ENCODE results near the gene ZFYVE21.

The ZFYVE21 gene

DNA sequence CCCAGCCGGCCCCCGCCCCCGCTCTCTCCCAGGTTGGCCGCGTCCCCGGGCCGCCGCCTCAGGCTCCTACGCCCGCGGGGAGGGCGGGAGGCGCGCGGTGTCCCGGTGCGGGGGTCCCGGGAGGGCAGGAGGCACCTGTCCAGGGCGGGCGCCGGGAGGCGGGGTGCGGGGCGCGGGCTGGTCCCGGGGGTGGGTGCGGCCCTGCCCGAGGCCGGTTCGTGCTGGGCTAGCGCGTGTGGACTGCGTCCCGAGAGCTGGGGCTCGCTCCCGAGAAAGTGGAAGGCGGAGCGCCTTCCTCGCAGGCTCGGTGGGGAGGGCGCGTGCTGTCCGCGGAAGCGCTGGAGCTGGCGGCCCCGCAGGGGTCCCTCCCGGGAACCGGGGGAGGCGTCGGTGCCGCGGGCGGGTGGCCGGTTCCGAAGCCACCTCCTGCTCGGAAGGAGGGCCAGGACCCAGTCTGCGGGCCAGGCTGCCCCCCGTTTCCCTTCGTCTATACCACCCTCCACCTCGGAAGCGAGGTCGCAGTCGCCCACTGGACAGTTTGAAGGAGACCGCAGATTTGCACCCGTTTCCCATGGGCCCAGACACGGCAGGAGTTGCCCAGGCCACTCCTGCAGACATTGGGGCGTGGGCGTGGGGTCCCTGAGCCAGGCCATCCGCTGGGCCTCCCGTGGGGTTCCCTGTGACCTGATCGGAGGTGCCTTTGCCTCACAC, 636 bp downstream of the ZFYVE21 start:
- DNase-seq (ENCODE audit: insufficient read length, low spot score) (peak; percentile 48), FAIRE-seq (no peak)

DNA sequence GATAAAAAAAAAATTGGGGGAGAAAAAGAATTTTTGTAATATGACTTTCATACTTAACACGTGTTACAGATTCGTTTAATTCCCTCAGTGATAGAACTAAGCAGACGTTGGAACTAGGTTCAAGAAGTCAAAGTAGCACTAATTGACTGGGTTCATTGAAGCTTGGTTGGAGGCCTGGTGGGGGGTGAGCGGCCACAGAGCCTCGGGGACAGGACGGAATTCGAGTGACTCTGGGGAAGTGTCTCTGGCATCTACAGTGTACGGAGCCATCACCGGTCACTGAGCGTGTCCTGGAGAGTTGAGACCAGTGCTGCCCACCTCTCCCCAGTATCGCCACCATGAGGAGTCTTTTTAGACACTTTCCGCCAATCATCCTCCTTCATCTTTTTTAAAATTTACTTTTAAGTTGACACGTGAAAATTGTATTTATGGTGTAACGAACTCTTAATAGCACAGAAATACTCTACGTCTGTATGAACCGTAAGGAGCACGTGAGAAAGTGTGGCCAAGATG, 1.3 kb downstream of the ZFYVE21 start:
- DNase-seq (ENCODE audit: insufficient read length, low spot score) (no peak), FAIRE-seq (no peak)
- no peak for TF ChIP-seq POLR2A (IDR thresholded peaks at IDR 0.05; ENCODE audit: low read depth, low read length)

More for the DNA sequence above, 636 bp downstream of the ZFYVE21 start:
- TF ChIP-seq POLR2A (IDR thresholded peaks at IDR 0.05; ENCODE audit: low read depth, low read length): no peak

DNA sequence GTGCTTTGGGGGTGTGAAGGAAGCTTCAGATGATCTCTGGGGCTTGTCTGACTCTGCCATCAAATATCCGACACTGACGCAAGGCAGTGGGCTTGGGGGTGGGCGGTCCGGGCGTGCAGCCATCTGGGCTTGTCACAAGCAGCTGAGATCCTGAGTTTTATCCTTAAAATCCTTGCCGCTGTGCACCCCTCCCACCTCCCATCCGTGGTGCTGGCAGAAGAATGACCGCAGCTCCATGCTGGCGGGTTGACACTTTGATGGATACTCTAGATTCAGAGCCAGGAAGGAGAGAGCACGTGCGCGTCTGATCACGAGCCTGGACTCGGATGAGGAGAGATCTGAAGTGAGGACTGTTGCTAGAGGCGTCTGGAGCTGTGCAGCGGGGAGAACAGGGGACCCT, 3.0 kb downstream of the ZFYVE21 start:
- TF ChIP-seq POLR2A (IDR thresholded peaks at IDR 0.05; ENCODE audit: low read depth, low read length): no peak
- FAIRE-seq: no peak

DNA sequence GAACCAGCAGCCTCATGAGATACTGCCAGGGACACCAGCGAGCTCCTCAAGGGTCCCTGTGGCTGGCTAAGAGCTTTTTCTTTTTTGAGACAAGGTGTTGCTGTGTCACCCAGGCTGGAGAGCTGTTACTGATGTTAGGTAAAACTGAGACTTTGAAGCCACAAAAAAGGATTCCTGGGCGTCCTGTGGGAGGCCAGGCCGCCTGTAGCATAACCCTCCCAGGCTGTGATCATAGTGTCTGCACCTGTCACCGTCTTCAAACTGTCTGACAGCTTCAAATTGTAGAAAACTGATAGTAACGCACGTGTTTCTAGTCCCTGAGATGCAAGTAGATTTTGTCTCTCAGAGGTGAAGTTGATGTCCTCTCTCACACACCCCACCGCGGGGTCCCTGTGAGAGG, 4.1 kb downstream of the ZFYVE21 start:
- no peak for FAIRE-seq
- no peak for DNase-seq (ENCODE audit: insufficient read length, low spot score)

More for the DNA sequence above, 3.0 kb downstream of the ZFYVE21 start:
- DNase-seq (ENCODE audit: insufficient read length, low spot score): no peak

DNA sequence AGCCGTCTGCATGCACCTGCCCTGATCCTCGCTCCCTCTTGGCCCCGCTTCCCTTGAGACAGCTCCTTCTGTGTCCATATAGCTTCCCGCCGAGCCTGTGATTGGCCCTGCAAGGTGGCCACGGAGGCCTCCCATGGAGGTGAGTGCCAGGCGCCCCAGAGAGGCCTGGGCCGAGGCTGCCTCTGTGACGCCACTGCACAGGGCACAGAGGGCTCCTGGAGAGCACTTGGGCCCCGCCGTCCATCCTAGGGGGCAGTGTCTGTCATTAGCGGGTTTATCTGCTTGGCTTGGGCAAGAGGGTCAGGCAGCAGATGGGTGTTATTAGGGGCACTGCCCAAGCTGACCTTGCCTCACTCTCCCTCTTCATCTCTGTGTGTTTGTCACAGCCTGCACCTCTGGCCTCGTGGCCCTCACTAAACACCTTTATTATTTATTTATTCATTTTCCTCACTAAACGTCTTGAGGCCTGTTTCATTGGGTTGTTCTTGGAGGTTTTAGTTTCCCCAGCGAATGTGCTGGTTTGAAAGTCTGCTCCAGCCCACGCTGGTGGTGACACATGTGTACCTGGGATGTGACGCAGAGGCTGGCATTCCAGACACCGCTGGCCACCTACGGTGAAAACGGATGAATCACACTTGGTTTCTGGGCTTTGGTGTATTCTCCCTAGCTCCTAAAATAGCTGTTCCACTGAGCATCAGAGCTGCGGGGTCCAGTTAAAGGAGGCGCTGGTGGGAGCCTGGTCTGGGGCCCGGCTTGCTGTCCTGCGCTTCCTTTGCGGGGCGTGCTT, 5.9 kb downstream of the ZFYVE21 start:
- FAIRE-seq (peak; percentile 99), DNase-seq (ENCODE audit: insufficient read length, low spot score) (peak; percentile 97)
- no peak for TF ChIP-seq POLR2A (IDR thresholded peaks at IDR 0.05; ENCODE audit: low read depth, low read length)

More for the DNA sequence above, 4.1 kb downstream of the ZFYVE21 start:
- no peak for TF ChIP-seq POLR2A (IDR thresholded peaks at IDR 0.05; ENCODE audit: low read depth, low read length)

DNA sequence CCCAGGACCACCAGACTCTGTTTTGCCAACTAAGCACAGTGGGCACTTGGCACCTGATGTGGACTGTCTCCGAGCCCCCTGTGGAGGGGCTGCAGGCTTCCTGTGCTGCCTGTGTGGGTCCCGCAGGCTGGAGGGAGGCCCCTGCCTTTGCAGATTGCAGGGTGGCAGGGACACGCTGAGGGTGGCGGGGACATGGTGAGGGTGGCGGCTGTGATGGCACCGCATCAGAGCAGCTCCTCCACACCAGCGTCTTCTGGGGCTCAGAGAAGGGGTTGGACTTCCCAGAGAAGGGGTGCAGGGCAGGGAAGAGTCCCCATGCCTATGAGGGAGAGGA, 8.1 kb downstream of the ZFYVE21 start:
- FAIRE-seq (no peak), DNase-seq (ENCODE audit: insufficient read length, low spot score) (no peak)
- TF ChIP-seq POLR2A (IDR thresholded peaks at IDR 0.05; ENCODE audit: low read depth, low read length): no peak

DNA sequence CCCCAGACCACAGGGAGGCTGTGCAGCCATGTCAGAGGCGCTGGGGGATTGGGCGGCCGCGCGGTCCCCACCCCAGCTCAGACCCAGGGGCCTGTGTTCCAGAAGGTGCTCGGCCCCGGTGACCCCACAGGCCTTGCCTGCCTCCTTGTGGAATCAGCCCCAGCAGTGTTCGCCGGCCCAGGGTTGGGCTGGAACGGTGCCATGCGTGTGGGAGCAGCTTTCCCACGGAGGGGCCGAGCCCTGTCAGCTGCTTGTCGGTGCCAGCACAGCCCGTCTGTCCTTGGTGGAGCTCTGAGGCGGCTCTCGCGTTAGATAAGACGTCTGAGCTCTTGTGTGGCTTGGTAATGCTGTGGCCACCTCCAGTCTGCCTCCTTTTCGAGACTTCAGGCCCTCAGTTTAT, 8.5 kb downstream of the ZFYVE21 start:
- no peak for DNase-seq (ENCODE audit: insufficient read length, low spot score)
- TF ChIP-seq POLR2A (IDR thresholded peaks at IDR 0.05; ENCODE audit: low read depth, low read length): no peak
- FAIRE-seq: no peak

DNA sequence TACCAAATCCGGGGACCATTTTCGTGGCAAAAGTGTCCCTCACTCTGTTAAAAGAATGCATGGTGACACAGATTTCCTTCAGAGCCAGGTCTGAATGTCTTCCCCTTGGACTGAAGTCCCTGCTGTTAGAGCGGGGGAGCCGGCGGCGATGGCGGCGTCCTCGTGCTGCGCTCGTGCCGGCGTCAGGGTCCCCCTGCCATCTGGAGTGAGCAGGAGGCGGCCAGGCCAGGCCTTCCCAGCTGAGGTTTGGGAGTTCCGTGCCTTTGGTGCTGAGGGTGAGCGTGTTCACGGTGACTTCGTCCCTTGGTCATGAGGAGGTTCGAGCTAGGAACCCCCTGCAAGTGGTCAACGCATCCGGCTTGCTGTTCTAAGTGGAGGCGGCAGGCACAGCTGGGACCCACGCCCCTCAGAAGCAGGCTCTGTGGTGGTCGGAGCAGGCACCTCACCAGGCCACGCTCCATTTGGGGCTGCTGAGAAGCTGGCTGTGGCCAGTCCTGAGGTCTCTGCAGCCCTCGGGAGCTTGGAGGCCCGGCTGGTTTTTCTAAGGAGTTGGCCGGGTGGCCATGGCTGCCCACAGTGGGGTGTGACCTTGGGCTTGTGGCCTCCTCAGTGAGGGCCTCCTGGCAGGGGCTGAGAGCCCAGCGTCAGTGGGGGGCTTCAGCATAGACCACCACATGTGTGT, 9.5 kb downstream of the ZFYVE21 start:
- TF ChIP-seq POLR2A (IDR thresholded peaks at IDR 0.05; ENCODE audit: low read depth, low read length): no peak
- no peak for FAIRE-seq
- no peak for DNase-seq (ENCODE audit: insufficient read length, low spot score)

DNA sequence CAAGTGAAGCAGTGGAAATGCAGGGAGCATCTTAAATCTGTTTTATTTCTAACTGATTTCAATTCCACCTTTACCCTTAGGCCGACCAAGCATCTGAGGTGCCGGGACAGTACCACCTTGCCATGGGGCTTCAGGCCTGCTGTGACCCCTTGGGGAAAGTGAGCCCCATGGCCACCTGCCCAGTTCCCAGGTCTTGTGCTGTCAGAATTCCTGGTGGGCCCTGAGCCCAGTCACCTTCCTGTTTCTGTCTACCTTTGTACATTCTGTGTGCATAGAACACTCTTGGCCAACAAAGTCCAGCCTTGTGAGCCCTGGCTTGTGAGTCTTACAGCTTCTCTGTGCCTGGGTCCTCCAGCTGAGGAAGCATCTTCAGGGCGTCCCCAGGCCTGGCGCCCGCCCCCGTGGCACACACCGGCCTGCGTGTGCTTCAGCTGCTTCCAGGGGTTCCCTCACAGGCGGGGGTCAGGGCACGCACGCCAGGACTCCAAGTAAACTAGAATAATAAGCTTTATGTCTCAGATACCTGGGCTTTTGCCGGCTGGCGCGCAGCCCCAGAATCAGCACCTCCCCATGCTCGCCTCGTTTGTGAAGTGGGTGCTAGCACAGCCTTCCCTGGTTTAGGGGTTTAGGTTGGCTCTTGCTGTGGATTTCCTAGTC, 10.3 kb downstream of the ZFYVE21 start:
- FAIRE-seq: no peak

DNA sequence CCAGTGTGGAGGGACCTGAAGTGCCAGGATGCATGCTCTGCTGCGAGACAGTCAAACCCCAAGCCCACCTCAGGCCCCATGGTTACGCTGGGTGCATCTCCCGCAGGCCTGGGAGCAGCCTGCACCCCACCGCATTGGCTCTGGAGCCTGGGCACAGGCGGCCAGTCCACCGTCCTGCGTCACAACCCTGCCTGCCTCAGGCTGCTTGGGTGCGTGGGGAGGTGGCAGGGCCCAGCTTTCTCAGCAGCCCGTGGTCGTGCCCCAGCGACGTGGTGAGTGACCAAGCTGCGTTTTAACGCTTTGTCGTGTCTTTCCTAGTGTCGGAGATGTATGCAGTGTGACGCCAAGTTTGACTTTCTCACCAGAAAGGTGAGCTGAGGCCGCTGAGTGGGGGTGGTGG, 10.9 kb downstream of the ZFYVE21 start:
- TF ChIP-seq POLR2A (IDR thresholded peaks at IDR 0.05; ENCODE audit: low read depth, low read length): no peak
- FAIRE-seq (no peak), DNase-seq (ENCODE audit: insufficient read length, low spot score) (no peak)

More for the DNA sequence above, 10.3 kb downstream of the ZFYVE21 start:
- TF ChIP-seq POLR2A (IDR thresholded peaks at IDR 0.05; ENCODE audit: low read depth, low read length): no peak
- no peak for DNase-seq (ENCODE audit: insufficient read length, low spot score)

DNA sequence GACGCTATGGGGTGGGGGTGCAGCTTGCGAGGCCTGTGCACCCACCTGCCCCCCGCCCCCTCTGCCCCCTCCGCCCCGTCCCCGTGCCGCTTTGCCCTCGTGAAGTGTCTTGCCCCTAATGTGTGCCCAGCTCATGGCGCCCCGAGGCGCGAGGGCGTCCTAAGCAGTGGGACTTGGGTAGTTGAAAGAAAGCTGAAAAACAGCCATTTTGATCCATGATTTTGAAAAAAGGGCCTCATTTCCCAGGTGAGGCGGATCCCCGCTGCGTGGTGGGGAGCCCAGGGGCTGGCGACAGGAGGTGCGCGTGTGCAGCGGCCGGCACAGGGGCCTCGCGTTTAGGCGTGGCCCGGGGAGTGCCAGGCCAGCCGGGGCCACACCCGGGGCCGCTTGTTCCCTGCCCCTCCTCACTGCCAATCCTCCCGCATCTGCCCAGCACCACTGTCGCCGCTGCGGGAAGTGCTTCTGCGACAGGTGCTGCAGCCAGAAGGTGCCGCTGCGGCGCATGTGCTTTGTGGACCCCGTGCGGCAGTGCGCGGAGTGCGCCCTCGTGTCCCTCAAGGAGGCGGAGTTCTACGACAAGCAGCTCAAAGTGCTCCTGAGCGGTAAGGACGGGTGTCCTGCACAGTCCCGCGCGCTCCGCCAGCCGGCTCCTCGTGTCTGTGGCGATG, 11.8 kb downstream of the ZFYVE21 start:
- TF ChIP-seq POLR2A (IDR thresholded peaks at IDR 0.05; ENCODE audit: low read depth, low read length): no peak
- no peak for DNase-seq (ENCODE audit: insufficient read length, low spot score)
- no peak for FAIRE-seq

DNA sequence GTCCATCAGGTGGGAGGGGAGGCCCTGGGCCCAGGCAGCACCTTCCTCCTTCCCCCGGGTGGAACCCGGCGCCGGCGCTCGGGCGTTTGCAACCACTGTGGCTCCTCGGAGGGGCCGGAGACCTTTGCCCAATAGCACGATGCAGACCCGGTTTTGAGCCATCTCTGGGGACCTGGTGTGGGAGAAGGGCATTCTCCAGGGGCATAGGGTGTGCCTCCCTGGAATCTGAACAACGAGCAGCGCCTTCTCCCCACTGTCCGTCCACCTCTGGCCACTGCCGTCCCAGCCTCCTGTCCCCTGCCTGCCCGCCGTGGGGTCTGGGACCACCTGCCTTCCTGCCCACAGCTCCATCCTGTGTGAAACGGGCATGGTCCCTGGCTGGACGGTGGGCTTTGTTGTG, 12.5 kb downstream of the ZFYVE21 start:
- DNase-seq (ENCODE audit: insufficient read length, low spot score) (no peak), FAIRE-seq (no peak)
- TF ChIP-seq POLR2A (IDR thresholded peaks at IDR 0.05; ENCODE audit: low read depth, low read length): no peak

DNA sequence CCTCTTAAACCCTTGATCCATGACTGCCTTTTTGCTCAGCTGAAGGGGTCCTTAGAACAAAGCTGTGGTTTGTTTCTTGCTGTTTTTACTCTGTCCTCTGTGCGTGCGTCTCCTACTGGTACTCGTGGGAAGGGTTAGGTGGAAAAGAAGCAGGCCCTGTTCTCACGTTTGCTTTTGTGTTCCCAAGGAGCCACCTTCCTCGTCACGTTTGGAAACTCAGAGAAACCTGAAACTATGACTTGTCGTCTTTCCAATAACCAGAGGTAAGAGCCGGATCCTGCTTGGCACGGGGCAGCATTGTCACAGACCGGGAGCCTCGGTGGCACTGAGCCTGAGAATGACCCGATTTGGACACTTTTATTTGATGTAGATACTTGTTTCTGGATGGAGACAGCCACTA, 13.1 kb downstream of the ZFYVE21 start:
- DNase-seq (ENCODE audit: insufficient read length, low spot score): no peak
- TF ChIP-seq POLR2A (IDR thresholded peaks at IDR 0.05; ENCODE audit: low read depth, low read length): no peak
- FAIRE-seq: no peak

All from H54 (cell line).